GM23338 (cell line): ENCODE data around the gene UBE3C. TPM values are rescaled to one million over a fixed set of nuclear protein-coding genes. Genes with fewer than 3 reads are reported as not detected.

Source experiments
- ATAC-seq: fragments of 200-7000 bp; cut with Tn5 transposase; 3 replicates; pipeline ENCODE4 v1.9.1; 2020
- DNase-seq: peaks from one replicate; pipeline ENCODE4 v3.0.0-alpha.2; 2015; ENCODE audit warnings: low spot score
- H2AFZ ChIP-seq: fragments of 200-600 bp; sonication (generic); 2 replicates; pipeline ENCODE4 v1.8.0; 2016; ENCODE audit warnings: antibody characterized with exemption, mild to moderate bottlenecking, moderate library complexity
- H3F3A ChIP-seq: fragments of 200-600 bp; sonication (generic); replicated peaks from 2 replicates; pipeline ENCODE4 v1.8.0; 2017; ENCODE audit warnings: antibody characterized with exemption, mixed run types, low read depth
- H3K27ac ChIP-seq: fragments of 200-600 bp; sonication (generic); 2 replicates; pipeline ENCODE4 v1.6.1; 2016; ENCODE audit warnings: low read depth
- H3K27me3 ChIP-seq: fragments of 200-600 bp; sonication (generic); 2 replicates; pipeline ENCODE4 v1.8.0; 2016; ENCODE audit warnings: mild to moderate bottlenecking, mixed run types, moderate library complexity; ENCODE audit not compliant: insufficient read depth
- H3K36me3 ChIP-seq: fragments of 200-600 bp; sonication (generic); 2 replicates; pipeline ENCODE4 v1.8.0; 2016; ENCODE audit warnings: mild to moderate bottlenecking; ENCODE audit not compliant: insufficient read depth
- H3K4me1 ChIP-seq: fragments of 200-600 bp; sonication (generic); 2 replicates; pipeline ENCODE4 v1.8.0; 2016; ENCODE audit warnings: mild to moderate bottlenecking, moderate library complexity; ENCODE audit not compliant: insufficient read depth
- H3K4me2 ChIP-seq: fragments of 200-600 bp; sonication (generic); 2 replicates; pipeline ENCODE4 v1.7.1; 2017; ENCODE audit warnings: mixed run types
- H3K4me3 ChIP-seq: fragments of 200-600 bp; sonication (generic); 2 replicates; pipeline ENCODE4 v1.6.1; 2016; ENCODE audit warnings: mixed run types
- H3K79me2 ChIP-seq: fragments of 200-600 bp; sonication (generic); replicated peaks from 2 replicates; pipeline ENCODE4 v1.8.0; 2017; ENCODE audit warnings: mild to moderate bottlenecking; ENCODE audit not compliant: insufficient read depth
- H3K9me2 ChIP-seq: fragments of 200-600 bp; sonication (generic); 2 replicates; pipeline ENCODE4 v1.8.0; 2017; ENCODE audit not compliant: insufficient read depth
- H4K20me1 ChIP-seq: fragments of 200-600 bp; sonication (generic); replicated peaks from 2 replicates; pipeline ENCODE4 v1.8.0; 2017; ENCODE audit warnings: mild to moderate bottlenecking; ENCODE audit not compliant: insufficient read depth
- H3K27ac Mint-ChIP-seq: 2 replicates; pipeline ENCODE4 v1.8.0; 2020; ENCODE audit warnings: inconsistent platforms, mild to moderate bottlenecking, moderate library complexity, mixed read lengths
- H3K27me3 Mint-ChIP-seq: 3 replicates; pipeline ENCODE4 v1.8.0; 2022; ENCODE audit warnings: low read depth, mild to moderate bottlenecking, moderate library complexity, mixed read lengths, inconsistent platforms; ENCODE audit not compliant: insufficient read depth, poor library complexity
- H3K36me3 Mint-ChIP-seq: 3 replicates; pipeline ENCODE4 v1.8.0; 2021; ENCODE audit warnings: low read depth, mild to moderate bottlenecking, inconsistent platforms, moderate library complexity, mixed read lengths
- H3K4me1 Mint-ChIP-seq: 3 replicates; pipeline ENCODE4 v1.8.0; 2020; ENCODE audit warnings: mild to moderate bottlenecking, inconsistent platforms, mixed read lengths
- H3K4me3 Mint-ChIP-seq: 3 replicates; pipeline ENCODE4 v1.8.0; 2021; ENCODE audit warnings: moderate library complexity, mild to moderate bottlenecking, inconsistent platforms, mixed read lengths
- H3K9me3 Mint-ChIP-seq: 3 replicates; pipeline ENCODE4 v1.8.0; 2020; ENCODE audit warnings: moderate library complexity, mild to moderate bottlenecking, inconsistent platforms, mixed read lengths
- CREB1 ChIP-seq: fragments of 250-450 bp; sonication (Bioruptor Pico); IDR thresholded peaks from 2 replicates; pipeline ENCODE4 v1.5.0; 2020; ENCODE audit warnings: low read depth, mild to moderate bottlenecking, moderate library complexity
- EZH2 ChIP-seq: fragments of 200-600 bp; sonication (generic); IDR thresholded peaks from one replicate; pipeline ENCODE4 v1.8.0; 2017; ENCODE audit warnings: antibody characterized with exemption, mild to moderate bottlenecking, low read depth; ENCODE audit not compliant: unreplicated experiment
- EZH2phosphoT487 ChIP-seq: fragments of 200-600 bp; sonication (generic); IDR thresholded peaks from one replicate; pipeline ENCODE4 v1.8.1; 2018; ENCODE audit warnings: antibody characterized with exemption; ENCODE audit not compliant: unreplicated experiment
- JUNB ChIP-seq: IDR thresholded peaks from one replicate; pipeline ENCODE4 v1.6.1; 2016; ENCODE audit warnings: antibody characterized with exemption; ENCODE audit not compliant: unreplicated experiment
- NANOG ChIP-seq: IDR thresholded peaks from 2 replicates; pipeline ENCODE4 v1.6.1; 2016; ENCODE audit warnings: antibody characterized with exemption, borderline replicate concordance
- POLR2AphosphoS5 ChIP-seq: IDR thresholded peaks from 2 replicates; pipeline ENCODE4 v1.6.1; 2016; ENCODE audit warnings: antibody characterized with exemption, low read depth
- REST ChIP-seq: IDR thresholded peaks from one replicate; pipeline ENCODE4 v1.6.1; 2018; ENCODE audit warnings: antibody characterized with exemption; ENCODE audit not compliant: unreplicated experiment
- STAT1 ChIP-seq: IDR thresholded peaks from one replicate; pipeline ENCODE4 v1.6.1; 2016; ENCODE audit warnings: antibody characterized with exemption; ENCODE audit not compliant: unreplicated experiment
- ZNF114 ChIP-seq: fragments of 250-450 bp; sonication (Bioruptor Pico); IDR thresholded peaks from 2 replicates; pipeline ENCODE4 v1.5.0; 2020; ENCODE audit warnings: mild to moderate bottlenecking, moderate library complexity
- ZNF331 ChIP-seq: fragments of 250-450 bp; sonication (Bioruptor Pico); IDR thresholded peaks from 2 replicates; pipeline ENCODE4 v1.5.0; 2020; ENCODE audit warnings: low read depth, mild to moderate bottlenecking, moderate library complexity
- polyA plus RNA-seq: library from polyadenylated mRNA; unstranded; fragments of >200 nt; fragmentation: Nextera tagmentation; extraction: Ambion mirVana; gene quantifications from 2 replicates; pipeline ENCODE4 v1.2.1, GENCODE V29; 2016
- total RNA-seq: library from RNA; depleted of rRNA; stranded (reverse); fragments of >200 nt; shearing (Covaris generic); gene quantifications from 2 replicates; pipeline ENCODE4 v1.2.3, GENCODE V29; 2014
- TF ChIP-seq, protein P1 (sequence below), 2 experiments: fragments of 200-600 bp in 1 of 2; sonication (generic) in 1 of 2; conservative IDR thresholded peaks; 2 replicates each; pipeline versions ENCODE4 v1.5.1 to v1.6.1; 2016 to 2017; ENCODE audit warnings: antibody characterized with exemption in 2 of 2, low read depth in 2 of 2, mild to moderate bottlenecking in 2 of 2, moderate library complexity in 1 of 2
- TF ChIP-seq, protein P2 (sequence below): IDR thresholded peaks from 2 replicates; pipeline ENCODE4 v1.6.1; 2016; ENCODE audit warnings: antibody characterized with exemption

Gene UBE3C
- total and polyA plus RNA-seq, 2 experiments from 2014 or later, result 16.8 to 76.9 TPM

GRCh38 chr7:157194948-157195347, 56.2 kb downstream of the UBE3C start (continued):
- TF ChIP-seq, protein P1, sequence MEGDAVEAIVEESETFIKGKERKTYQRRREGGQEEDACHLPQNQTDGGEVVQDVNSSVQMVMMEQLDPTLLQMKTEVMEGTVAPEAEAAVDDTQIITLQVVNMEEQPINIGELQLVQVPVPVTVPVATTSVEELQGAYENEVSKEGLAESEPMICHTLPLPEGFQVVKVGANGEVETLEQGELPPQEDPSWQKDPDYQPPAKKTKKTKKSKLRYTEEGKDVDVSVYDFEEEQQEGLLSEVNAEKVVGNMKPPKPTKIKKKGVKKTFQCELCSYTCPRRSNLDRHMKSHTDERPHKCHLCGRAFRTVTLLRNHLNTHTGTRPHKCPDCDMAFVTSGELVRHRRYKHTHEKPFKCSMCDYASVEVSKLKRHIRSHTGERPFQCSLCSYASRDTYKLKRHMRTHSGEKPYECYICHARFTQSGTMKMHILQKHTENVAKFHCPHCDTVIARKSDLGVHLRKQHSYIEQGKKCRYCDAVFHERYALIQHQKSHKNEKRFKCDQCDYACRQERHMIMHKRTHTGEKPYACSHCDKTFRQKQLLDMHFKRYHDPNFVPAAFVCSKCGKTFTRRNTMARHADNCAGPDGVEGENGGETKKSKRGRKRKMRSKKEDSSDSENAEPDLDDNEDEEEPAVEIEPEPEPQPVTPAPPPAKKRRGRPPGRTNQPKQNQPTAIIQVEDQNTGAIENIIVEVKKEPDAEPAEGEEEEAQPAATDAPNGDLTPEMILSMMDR (conservative IDR thresholded peaks at IDR 0.05; ENCODE audit: low read depth in 2 of 2), result no peak
- TF ChIP-seq JUNB, result no peak
- TF ChIP-seq ZNF114 (CRISPR knock-in tag), result no peak
- no peak for TF ChIP-seq ZNF331
- no peak for TF ChIP-seq EZH2phosphoT487
- TF ChIP-seq, protein P2, sequence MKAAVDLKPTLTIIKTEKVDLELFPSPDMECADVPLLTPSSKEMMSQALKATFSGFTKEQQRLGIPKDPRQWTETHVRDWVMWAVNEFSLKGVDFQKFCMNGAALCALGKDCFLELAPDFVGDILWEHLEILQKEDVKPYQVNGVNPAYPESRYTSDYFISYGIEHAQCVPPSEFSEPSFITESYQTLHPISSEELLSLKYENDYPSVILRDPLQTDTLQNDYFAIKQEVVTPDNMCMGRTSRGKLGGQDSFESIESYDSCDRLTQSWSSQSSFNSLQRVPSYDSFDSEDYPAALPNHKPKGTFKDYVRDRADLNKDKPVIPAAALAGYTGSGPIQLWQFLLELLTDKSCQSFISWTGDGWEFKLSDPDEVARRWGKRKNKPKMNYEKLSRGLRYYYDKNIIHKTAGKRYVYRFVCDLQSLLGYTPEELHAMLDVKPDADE, result no peak
- TF ChIP-seq REST, result no peak
- no peak for TF ChIP-seq EZH2
- no peak for TF ChIP-seq STAT1

GRCh38 chr7:157195868-157196267, 57.1 kb downstream of the UBE3C start:
- no peak overlapping the region for H3K27ac Mint-ChIP-seq
- no peak for TF ChIP-seq NANOG
- no peak for TF ChIP-seq CREB1 (CRISPR knock-in tag)
- no peak for TF ChIP-seq STAT1
- TF ChIP-seq EZH2, result no peak
- TF ChIP-seq, protein P1 (conservative IDR thresholded peaks at IDR 0.05; ENCODE audit: low read depth in 2 of 2), result no peak
- no peak for TF ChIP-seq ZNF114 (CRISPR knock-in tag)
- no peak for TF ChIP-seq EZH2phosphoT487
- no peak for TF ChIP-seq ZNF331
- no peak for TF ChIP-seq POLR2AphosphoS5
- TF ChIP-seq REST, result no peak
- TF ChIP-seq, protein P2, result no peak
- TF ChIP-seq JUNB, result no peak

More at GRCh38 chr7:157195868-157196267, 57.1 kb downstream of the UBE3C start:
- Histone ChIP-seq H3K9me2 (no peaks in the 10 kb centered on the region), H2AFZ (no peak overlapping the region), H3K27me3 (no peaks in the 10 kb centered on the region), H4K20me1 (peaks cover 8% of the 10 kb centered on the region; the same call in 1 of the 2 replicates), H3F3A (0 out of 2 replicates have a peak, but pooled peaks cover 5% of the 10 kb centered on the region), H3K36me3 (peaks cover 27% of the 10 kb centered on the region), H3K79me2 (peaks cover 16% of the 10 kb centered on the region), H3K27ac (no peak overlapping the region), H3K4me3 (no peak overlapping the region), H3K4me2 (no peak overlapping the region), H3K4me1 (no peaks in the 10 kb centered on the region)
- peaks cover 5% of the 10 kb centered on the region for H3K27me3 Mint-ChIP-seq
- H3K4me3 Mint-ChIP-seq, result no peak overlapping the region
- H3K4me1 Mint-ChIP-seq, result no peaks in the 10 kb centered on the region
- DNase-seq, result no peak
- ATAC-seq, result no peak
- H3K36me3 Mint-ChIP-seq, result peaks cover 58% of the 10 kb centered on the region
- no peaks in the 10 kb centered on the region; the same call in 2 of the 3 replicates for H3K9me3 Mint-ChIP-seq
